ENCODE data around the gene SSH2.

GRCh38 chr17:29627951-29628350, 302.1 kb downstream of the SSH2 start:
- TF ChIP-seq CTCF (IDR thresholded peaks at IDR 0.05; ENCODE audit: borderline replicate concordance, extremely low read depth, low read length, poor library complexity, severe bottlenecking) (no peak), EZH2 (IDR thresholded peaks at IDR 0.05; ENCODE audit: borderline replicate concordance, low read depth, low read length, severe bottlenecking) (no peak)
